Measurements from ENCODE around the gene TBC1D5.

The TBC1D5 gene

DNA sequence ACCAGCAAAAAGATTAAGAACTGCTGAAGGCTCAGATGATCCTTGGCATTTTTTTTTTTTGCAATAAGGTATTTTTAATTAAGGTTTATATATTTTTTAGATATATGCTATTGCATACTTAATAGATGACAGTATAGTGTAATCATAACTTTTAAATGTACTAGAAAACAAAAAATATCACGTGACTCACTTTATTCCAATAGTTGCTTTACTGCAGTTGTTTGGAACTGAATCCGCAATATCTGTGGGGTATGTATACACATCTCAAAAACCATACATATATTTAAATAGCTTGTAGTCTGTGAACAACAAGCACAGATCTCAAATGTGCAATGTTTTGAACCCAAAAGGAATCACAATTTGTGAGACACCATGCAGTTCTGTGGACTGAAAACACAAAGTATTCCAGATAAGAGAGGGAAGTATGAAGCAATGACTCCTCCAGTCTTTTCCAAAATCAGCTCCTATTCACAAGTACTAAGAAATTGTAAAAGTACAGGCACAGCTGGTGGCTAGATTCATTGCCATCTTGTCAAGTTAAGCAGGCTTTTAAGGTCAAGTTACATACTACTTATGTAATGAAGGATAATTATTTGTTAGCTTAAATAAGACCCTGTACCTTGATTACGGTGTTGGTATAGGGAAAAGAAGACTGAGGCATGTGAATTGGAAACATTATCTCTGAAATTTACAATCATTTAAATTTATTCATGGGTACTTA is 331.1 kb downstream of the TBC1D5 start:
- DNase-seq (ENCODE audit: low read depth) = no peak
- no peak overlapping the region for H3K4me3 ChIP-seq (ENCODE audit: low read length)
- TF ChIP-seq CTCF (conservative IDR thresholded peaks at IDR 0.05; ENCODE audit: low read length) = no peak

DNA sequence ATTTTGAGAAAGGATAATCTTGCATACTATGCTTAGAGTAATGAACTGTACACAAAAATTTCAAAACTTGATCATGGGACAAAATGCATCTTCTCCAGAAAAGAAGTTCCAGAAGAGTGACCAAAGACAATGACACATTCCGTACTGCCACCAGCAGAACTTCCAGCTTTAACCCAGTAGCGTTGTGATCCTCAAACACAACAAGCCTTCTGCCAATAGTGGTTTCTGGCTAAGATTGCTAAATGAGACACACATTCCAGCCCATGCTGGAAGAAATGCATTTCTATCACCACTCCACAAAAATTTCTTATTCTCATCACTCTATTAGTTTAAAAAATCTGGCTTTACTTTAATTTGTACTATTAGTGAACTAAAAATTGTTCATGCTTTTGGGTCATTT is 334.9 kb downstream of the TBC1D5 start:
- DNase-seq (ENCODE audit: low read depth) = peak; percentile 60

GRCh38 chr3:17404548-17404947 is 337.9 kb downstream of the TBC1D5 start:
- no peak for TF ChIP-seq CTCF (conservative IDR thresholded peaks at IDR 0.05; ENCODE audit: low read length)
- no peak for DNase-seq (ENCODE audit: low read depth)
- H3K4me3 ChIP-seq (ENCODE audit: low read length) = no peak overlapping the region

More for the DNA sequence above, 334.9 kb downstream of the TBC1D5 start:
- TF ChIP-seq CTCF (conservative IDR thresholded peaks at IDR 0.05; ENCODE audit: low read length) = no peak
- H3K4me3 ChIP-seq (ENCODE audit: low read length) = no peak overlapping the region

- no peak for TF ChIP-seq CTCF (conservative IDR thresholded peaks at IDR 0.05; ENCODE audit: low read length)
- DNase-seq (ENCODE audit: low read depth) = no peak
- H3K4me3 ChIP-seq (ENCODE audit: low read length) = no peak overlapping the region
Measured at GRCh38 chr3:17402442-17402841, 340.0 kb downstream of the TBC1D5 start.

DNA sequence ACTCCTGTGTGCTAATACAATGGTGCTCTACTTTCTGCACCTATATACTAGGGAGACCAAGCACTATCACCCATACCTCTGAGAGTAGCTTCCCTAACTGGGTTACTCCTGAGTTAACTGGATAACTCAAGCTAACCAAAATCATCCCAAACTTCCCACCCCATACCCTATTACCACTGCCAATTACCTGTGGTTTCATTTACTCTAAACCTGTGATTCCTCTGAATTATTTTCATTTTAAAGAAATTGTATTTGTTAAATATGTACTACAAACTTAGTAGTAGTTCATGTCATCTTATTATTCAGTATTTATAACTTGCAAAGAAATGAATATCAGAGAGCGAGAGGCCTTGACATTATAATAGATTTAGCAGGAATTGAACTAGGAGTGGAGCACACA is 340.5 kb downstream of the TBC1D5 start:
- TF ChIP-seq CTCF (conservative IDR thresholded peaks at IDR 0.05; ENCODE audit: low read length) = no peak
- no peak for DNase-seq (ENCODE audit: low read depth)
- H3K4me3 ChIP-seq (ENCODE audit: low read length) = no peak overlapping the region

DNA sequence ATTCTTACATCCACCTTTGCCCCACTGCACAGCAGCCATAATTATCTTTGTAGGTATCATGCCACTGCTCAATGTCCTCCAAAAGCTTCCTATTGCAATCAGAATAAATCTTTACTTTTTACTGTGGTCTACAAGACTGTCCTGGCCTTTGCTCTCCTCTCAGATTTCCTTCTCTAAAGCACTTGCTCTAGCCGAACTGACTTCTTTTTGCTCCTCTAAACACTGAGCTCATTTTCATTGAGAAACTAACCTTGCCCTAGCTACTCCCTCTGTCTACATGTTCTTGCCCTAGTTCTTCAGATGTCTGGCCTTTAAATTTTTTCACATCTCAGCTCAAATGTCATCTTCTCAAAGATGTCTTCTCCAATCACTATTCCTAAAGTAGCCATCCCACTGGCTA is 342.8 kb downstream of the TBC1D5 start:
- DNase-seq (ENCODE audit: low read depth) = no peak
- no peak for TF ChIP-seq CTCF (conservative IDR thresholded peaks at IDR 0.05; ENCODE audit: low read length)
- H3K4me3 ChIP-seq (ENCODE audit: low read length) = no peak overlapping the region

DNA sequence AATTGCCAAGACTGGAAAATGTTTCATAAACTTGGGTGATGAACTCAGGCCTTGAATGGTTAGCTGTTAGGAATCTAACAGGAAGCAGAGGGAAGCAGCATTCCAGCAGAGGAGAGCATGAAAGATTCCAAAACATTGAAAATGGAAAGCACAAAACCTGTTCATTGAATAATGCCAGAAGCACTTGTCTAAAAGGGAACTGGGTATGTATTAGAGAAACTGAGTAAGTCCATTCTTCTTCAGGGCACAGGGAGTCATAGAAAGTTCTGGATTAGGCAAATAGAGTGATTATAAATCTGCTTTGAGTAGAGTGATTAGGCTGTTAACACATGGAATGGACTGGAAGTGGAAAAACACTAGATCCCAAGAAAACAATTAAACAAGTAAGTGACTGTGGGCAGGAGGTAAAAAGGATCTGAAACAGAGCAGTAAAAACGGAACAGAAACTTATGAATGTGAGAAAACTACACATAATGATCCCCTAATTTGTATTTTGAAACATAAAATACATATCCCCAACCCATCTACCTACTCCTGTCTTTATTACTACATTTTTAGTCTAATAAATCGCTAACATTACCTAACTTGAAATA is 343.4 kb downstream of the TBC1D5 start:
- no peak overlapping the region for H3K4me3 ChIP-seq (ENCODE audit: low read length)
- peak; percentile 3 for DNase-seq (ENCODE audit: low read depth)
- TF ChIP-seq CTCF (conservative IDR thresholded peaks at IDR 0.05; ENCODE audit: low read length) = no peak

All from AG10803 (cell line).